HCT116 (cell line): ENCODE results near the gene EEFSEC. TPM values are rescaled to one million over a fixed set of nuclear protein-coding genes. Genes with fewer than 3 reads are reported as not detected.

Source experiments
- ATAC-seq: fragments of 200-7000 bp; cut with Tn5 transposase; 2 replicates; pipeline ENCODE4 v1.9.1; 2020; ENCODE audit warnings: mild to moderate bottlenecking, moderate library complexity
- BruUV-seq: library from RNA; stranded (reverse); fragments of 400-500 nt; replicated peaks from 2 replicates; lab custom pipeline; 2021; lab: Mats Ljungman, UMichigan
- CTCF ChIA-PET: fragments of 300-600 bp; sonication (Branson Sonifier 250); formaldehyde crosslinking; loops from one replicate; lab custom pipeline; 2021; ENCODE audit warnings: antibody characterized with exemption; lab: Charles Lee
- POLR2A ChIA-PET: fragments of 300-600, 350-600 bp; sonication (Branson Sonifier 250); formaldehyde crosslinking; loops from one replicate; lab custom pipeline; 2021; ENCODE audit warnings: antibody characterized with exemption; lab: Charles Lee
- RAD21 ChIA-PET, 2 experiments: fragments of 300-600 bp; sonication (Branson Sonifier 250); formaldehyde crosslinking; loops; one replicate each; lab custom pipeline; 2023; ENCODE audit warnings: low total read pairs in 2 of 2; ENCODE audit not compliant: uncharacterized antibody in 2 of 2, unreplicated experiment in 2 of 2, low non-redundant PET in 1 of 2; lab: Charles Lee
- DNase-seq: peaks from one replicate; pipeline ENCODE4 v3.0.0-alpha.2; 2010; ENCODE audit warnings: low read depth, low spot score
- H2AFZ ChIP-seq: fragments of 200-600 bp; shearing (Covaris generic), sonication (generic); 2 replicates; pipeline ENCODE4 v1.6.1; 2017; ENCODE audit warnings: low read depth, mixed run types, mixed read lengths, antibody characterized with exemption, low read length; ENCODE audit not compliant: poor library complexity, severe bottlenecking
- H3K27ac ChIP-seq: 2 replicates; pipeline ENCODE4 v1.5.1; 2012; ENCODE audit warnings: low read depth, low read length
- H3K27me3 ChIP-seq: fragments of 200-600 bp; sonication (generic); 2 replicates; pipeline ENCODE4 v1.6.1; 2016; ENCODE audit warnings: mixed run types, low read length, mixed read lengths; ENCODE audit not compliant: insufficient read depth
- H3K36me3 ChIP-seq, 2 experiments: fragments of 200-500 bp in 1 of 2; fragments of 200-600 bp in 1 of 2; sonication (Bioruptor generic) in 1 of 2; sonication (generic) in 1 of 2; 2 replicates each; pipeline versions ENCODE4 v1.5.1 to v1.6.1; 2014 to 2016; ENCODE audit warnings: low read length in 2 of 2, inconsistent platforms in 1 of 2, mixed read lengths in 1 of 2, mixed run types in 1 of 2; ENCODE audit not compliant: insufficient read depth in 2 of 2, control insufficient read depth in 1 of 2
- H3K4me1 ChIP-seq, 2 experiments: fragments of 200-600 bp in 1 of 2; sonication (generic) in 1 of 2; 2 replicates each; pipeline versions ENCODE4 v1.5.1 to v1.6.1; 2012 to 2017; ENCODE audit warnings: low read length in 2 of 2, inconsistent platforms in 1 of 2, mild to moderate bottlenecking in 1 of 2, mixed read lengths in 1 of 2, mixed run types in 1 of 2, moderate library complexity in 1 of 2; ENCODE audit not compliant: insufficient read depth in 2 of 2, control insufficient read depth in 1 of 2
- H3K4me2 ChIP-seq: fragments of 200-600 bp; sonication (generic); 2 replicates; pipeline ENCODE4 v1.6.1; 2017; ENCODE audit warnings: mixed run types, low read length, mixed read lengths
- H3K4me3 ChIP-seq, 2 experiments: fragments of 200-600 bp in 1 of 2; sonication (generic) in 1 of 2; replicated peaks in 1 of 2; 2 replicates each; pipeline ENCODE4 v1.5.1; 2011 to 2016; ENCODE audit warnings: low read length in 2 of 2, control low read depth in 1 of 2, low read depth in 1 of 2, mild to moderate bottlenecking in 1 of 2, mixed read lengths in 1 of 2, mixed run types in 1 of 2
- H3K79me2 ChIP-seq: fragments of 200-600 bp; sonication (generic); 2 replicates; pipeline ENCODE4 v1.6.1; 2017; ENCODE audit warnings: mild to moderate bottlenecking, mixed run types, low read length, moderate library complexity, mixed read lengths; ENCODE audit not compliant: insufficient read depth
- H3K9ac ChIP-seq: fragments of 200-600 bp; sonication (generic); 2 replicates; pipeline ENCODE4 v1.6.1; 2016; ENCODE audit warnings: low read length, mixed read lengths
- H3K9me2 ChIP-seq: fragments of 200-600 bp; sonication (generic), shearing (Covaris generic); 2 replicates; pipeline ENCODE4 v1.6.1; 2017; ENCODE audit warnings: mixed run types, mild to moderate bottlenecking, moderate library complexity; ENCODE audit not compliant: insufficient read depth
- H3K9me3 ChIP-seq, 2 experiments: fragments of 200-500 bp in 1 of 2; fragments of 200-600 bp in 1 of 2; sonication (Bioruptor generic) in 1 of 2; sonication (generic) in 1 of 2; 2 replicates each; pipeline ENCODE4 v1.6.1; 2014 to 2017; ENCODE audit warnings: low read length in 2 of 2, mixed read lengths in 2 of 2, inconsistent platforms in 1 of 2, low read depth in 1 of 2, mild to moderate bottlenecking in 1 of 2, mixed run types in 1 of 2, moderate library complexity in 1 of 2; ENCODE audit not compliant: control insufficient read depth in 1 of 2, insufficient read depth in 1 of 2
- H4K20me1 ChIP-seq: fragments of 200-600 bp; sonication (generic), shearing (Covaris generic); 2 replicates; pipeline ENCODE4 v1.6.1; 2017; ENCODE audit warnings: mixed run types, mild to moderate bottlenecking, moderate library complexity; ENCODE audit not compliant: insufficient read depth
- ATF3 ChIP-seq: IDR thresholded peaks from 2 replicates; pipeline ENCODE4 v1.6.1; 2012
- CBX3 ChIP-seq: IDR thresholded peaks from 2 replicates; pipeline ENCODE4 v1.6.1; 2012; ENCODE audit warnings: low read depth
- EGR1 ChIP-seq: IDR thresholded peaks from 2 replicates; pipeline ENCODE4 v1.6.1; 2012; ENCODE audit warnings: low read depth
- ELF1 ChIP-seq: IDR thresholded peaks from 2 replicates; pipeline ENCODE4 v1.6.1; 2012; ENCODE audit warnings: low read depth, borderline replicate concordance
- EZH2 ChIP-seq: fragments of 200-600 bp; sonication (generic); IDR thresholded peaks from 2 replicates; pipeline ENCODE4 v1.6.1; 2017; ENCODE audit warnings: antibody characterized with exemption, mixed run types
- EZH2phosphoT487 ChIP-seq: fragments of 200-600 bp; IDR thresholded peaks from 2 replicates; pipeline ENCODE4 v1.6.1; 2018; ENCODE audit warnings: antibody characterized with exemption, borderline replicate concordance
- FOSL1 ChIP-seq: IDR thresholded peaks from 2 replicates; pipeline ENCODE4 v1.6.1; 2012; ENCODE audit warnings: low read depth
- JUND ChIP-seq: IDR thresholded peaks from 2 replicates; pipeline ENCODE4 v1.6.1; 2012
- POLR2A ChIP-seq: IDR thresholded peaks from 2 replicates; pipeline ENCODE4 v1.7.0; 2011; ENCODE audit warnings: borderline replicate concordance; ENCODE audit not compliant: insufficient read depth, insufficient read length; ENCODE audit errors: extremely low read depth
- POLR2AphosphoS5 ChIP-seq: IDR thresholded peaks from 2 replicates; pipeline ENCODE4 v1.6.1; 2011; ENCODE audit warnings: mild to moderate bottlenecking, low read depth, low read length, moderate library complexity
- RAD21 ChIP-seq: IDR thresholded peaks from 2 replicates; pipeline ENCODE4 v1.6.1; 2012; ENCODE audit warnings: low read depth, mild to moderate bottlenecking
- SIN3A ChIP-seq: IDR thresholded peaks from 2 replicates; pipeline ENCODE4 v1.6.1; 2012; ENCODE audit warnings: low read depth
- SP1 ChIP-seq: IDR thresholded peaks from 2 replicates; pipeline ENCODE4 v1.6.1; 2012; ENCODE audit warnings: low read depth
- SRF ChIP-seq: IDR thresholded peaks from 2 replicates; pipeline ENCODE4 v1.6.1; 2012; ENCODE audit warnings: low read depth
- TCF7L2 ChIP-seq: IDR thresholded peaks from 2 replicates; pipeline ENCODE4 v1.7.0; 2011; ENCODE audit warnings: borderline replicate concordance, inconsistent platforms; ENCODE audit not compliant: insufficient read depth, insufficient read length; ENCODE audit errors: extremely low read depth
- YY1 ChIP-seq: IDR thresholded peaks from 2 replicates; pipeline ENCODE4 v1.6.1; 2011; ENCODE audit warnings: low read length, low read depth, moderate library complexity, mild to moderate bottlenecking; ENCODE audit not compliant: insufficient replicate concordance; ENCODE audit errors: extremely low read depth
- intact Hi-C: fragments of 100-400 bp; cut with micrococcal nuclease; formaldehyde crosslinking; loops from 2 replicates; pipeline ENCODE4 v1.10.0; 2022
- total RNA-seq: library from RNA; stranded (reverse); gene quantifications from one replicate; pipeline ENCODE4 v1.2.1, GENCODE V29; 2021; ENCODE audit not compliant: unreplicated experiment
- TF ChIP-seq, protein P1 (sequence below): IDR thresholded peaks from 2 replicates; pipeline ENCODE4 v1.6.1; 2012; ENCODE audit warnings: low read depth
- TF ChIP-seq, protein P2 (sequence below), 3 experiments: fragments of 200-600 bp in 1 of 3; sonication (generic) in 1 of 3; IDR thresholded peaks in 2 of 3; conservative IDR thresholded peaks in 1 of 3; 2 replicates each; pipeline ENCODE4 v1.5.1; 2012 to 2017; ENCODE audit warnings: low read depth in 2 of 3, low read length in 2 of 3, antibody characterized with exemption in 1 of 3, borderline replicate concordance in 1 of 3, control low read depth in 1 of 3, mild to moderate bottlenecking in 1 of 3, mixed read lengths in 1 of 3, mixed run types in 1 of 3, moderate library complexity in 1 of 3; ENCODE audit not compliant: insufficient read depth in 1 of 3
- TF ChIP-seq, protein P3 (sequence below): IDR thresholded peaks from 2 replicates; pipeline ENCODE4 v1.6.1; 2011; ENCODE audit warnings: mild to moderate bottlenecking, low read length, moderate library complexity; ENCODE audit not compliant: insufficient replicate concordance; ENCODE audit errors: extremely low read depth

Gene EEFSEC
- total RNA-seq, 1 experiment from 2014 or later: 16.1 TPM

GRCh38 chr3:128454310-128454618 is 301.0 kb downstream of the EEFSEC start:
- no peak overlapping the region for H2AFZ ChIP-seq
- no peak overlapping the region for H3K4me2 ChIP-seq
- H3K9me2 ChIP-seq: no peaks in the 10 kb centered on the region
- no peaks in the 10 kb centered on the region for H4K20me1 ChIP-seq
- H3K9ac ChIP-seq: no peak overlapping the region
- no peaks in the 10 kb centered on the region for H3K79me2 ChIP-seq
- POLR2A ChIA-PET: no interaction called here
- RAD21 ChIA-PET: no interaction called here
- H3K9me3 ChIP-seq: no peaks in the 10 kb centered on the region
- no TSS peak for BruUV-seq
- TF ChIP-seq, protein P1, sequence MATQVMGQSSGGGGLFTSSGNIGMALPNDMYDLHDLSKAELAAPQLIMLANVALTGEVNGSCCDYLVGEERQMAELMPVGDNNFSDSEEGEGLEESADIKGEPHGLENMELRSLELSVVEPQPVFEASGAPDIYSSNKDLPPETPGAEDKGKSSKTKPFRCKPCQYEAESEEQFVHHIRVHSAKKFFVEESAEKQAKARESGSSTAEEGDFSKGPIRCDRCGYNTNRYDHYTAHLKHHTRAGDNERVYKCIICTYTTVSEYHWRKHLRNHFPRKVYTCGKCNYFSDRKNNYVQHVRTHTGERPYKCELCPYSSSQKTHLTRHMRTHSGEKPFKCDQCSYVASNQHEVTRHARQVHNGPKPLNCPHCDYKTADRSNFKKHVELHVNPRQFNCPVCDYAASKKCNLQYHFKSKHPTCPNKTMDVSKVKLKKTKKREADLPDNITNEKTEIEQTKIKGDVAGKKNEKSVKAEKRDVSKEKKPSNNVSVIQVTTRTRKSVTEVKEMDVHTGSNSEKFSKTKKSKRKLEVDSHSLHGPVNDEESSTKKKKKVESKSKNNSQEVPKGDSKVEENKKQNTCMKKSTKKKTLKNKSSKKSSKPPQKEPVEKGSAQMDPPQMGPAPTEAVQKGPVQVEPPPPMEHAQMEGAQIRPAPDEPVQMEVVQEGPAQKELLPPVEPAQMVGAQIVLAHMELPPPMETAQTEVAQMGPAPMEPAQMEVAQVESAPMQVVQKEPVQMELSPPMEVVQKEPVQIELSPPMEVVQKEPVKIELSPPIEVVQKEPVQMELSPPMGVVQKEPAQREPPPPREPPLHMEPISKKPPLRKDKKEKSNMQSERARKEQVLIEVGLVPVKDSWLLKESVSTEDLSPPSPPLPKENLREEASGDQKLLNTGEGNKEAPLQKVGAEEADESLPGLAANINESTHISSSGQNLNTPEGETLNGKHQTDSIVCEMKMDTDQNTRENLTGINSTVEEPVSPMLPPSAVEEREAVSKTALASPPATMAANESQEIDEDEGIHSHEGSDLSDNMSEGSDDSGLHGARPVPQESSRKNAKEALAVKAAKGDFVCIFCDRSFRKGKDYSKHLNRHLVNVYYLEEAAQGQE: no peak
- TF ChIP-seq EZH2phosphoT487 (no peak), YY1 (no peak), SP1 (no peak), RAD21 (no peak), CBX3 (no peak), POLR2AphosphoS5 (no peak), EGR1 (no peak), EZH2 (no peak), ATF3 (no peak), SRF (no peak), SIN3A (no peak), FOSL1 (no peak), POLR2A (no peak), JUND (no peak), ELF1 (no peak), TCF7L2 (no peak)
- TF ChIP-seq, protein P2, sequence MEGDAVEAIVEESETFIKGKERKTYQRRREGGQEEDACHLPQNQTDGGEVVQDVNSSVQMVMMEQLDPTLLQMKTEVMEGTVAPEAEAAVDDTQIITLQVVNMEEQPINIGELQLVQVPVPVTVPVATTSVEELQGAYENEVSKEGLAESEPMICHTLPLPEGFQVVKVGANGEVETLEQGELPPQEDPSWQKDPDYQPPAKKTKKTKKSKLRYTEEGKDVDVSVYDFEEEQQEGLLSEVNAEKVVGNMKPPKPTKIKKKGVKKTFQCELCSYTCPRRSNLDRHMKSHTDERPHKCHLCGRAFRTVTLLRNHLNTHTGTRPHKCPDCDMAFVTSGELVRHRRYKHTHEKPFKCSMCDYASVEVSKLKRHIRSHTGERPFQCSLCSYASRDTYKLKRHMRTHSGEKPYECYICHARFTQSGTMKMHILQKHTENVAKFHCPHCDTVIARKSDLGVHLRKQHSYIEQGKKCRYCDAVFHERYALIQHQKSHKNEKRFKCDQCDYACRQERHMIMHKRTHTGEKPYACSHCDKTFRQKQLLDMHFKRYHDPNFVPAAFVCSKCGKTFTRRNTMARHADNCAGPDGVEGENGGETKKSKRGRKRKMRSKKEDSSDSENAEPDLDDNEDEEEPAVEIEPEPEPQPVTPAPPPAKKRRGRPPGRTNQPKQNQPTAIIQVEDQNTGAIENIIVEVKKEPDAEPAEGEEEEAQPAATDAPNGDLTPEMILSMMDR (IDR thresholded peaks at IDR 0.05 in 2 of 3, conservative IDR thresholded peaks at IDR 0.05 in 1 of 3; ENCODE audit: borderline replicate concordance in 1 of 3, insufficient read depth in 1 of 3, low read depth in 2 of 3, low read length in 2 of 3): no peak
- TF ChIP-seq, protein P3, sequence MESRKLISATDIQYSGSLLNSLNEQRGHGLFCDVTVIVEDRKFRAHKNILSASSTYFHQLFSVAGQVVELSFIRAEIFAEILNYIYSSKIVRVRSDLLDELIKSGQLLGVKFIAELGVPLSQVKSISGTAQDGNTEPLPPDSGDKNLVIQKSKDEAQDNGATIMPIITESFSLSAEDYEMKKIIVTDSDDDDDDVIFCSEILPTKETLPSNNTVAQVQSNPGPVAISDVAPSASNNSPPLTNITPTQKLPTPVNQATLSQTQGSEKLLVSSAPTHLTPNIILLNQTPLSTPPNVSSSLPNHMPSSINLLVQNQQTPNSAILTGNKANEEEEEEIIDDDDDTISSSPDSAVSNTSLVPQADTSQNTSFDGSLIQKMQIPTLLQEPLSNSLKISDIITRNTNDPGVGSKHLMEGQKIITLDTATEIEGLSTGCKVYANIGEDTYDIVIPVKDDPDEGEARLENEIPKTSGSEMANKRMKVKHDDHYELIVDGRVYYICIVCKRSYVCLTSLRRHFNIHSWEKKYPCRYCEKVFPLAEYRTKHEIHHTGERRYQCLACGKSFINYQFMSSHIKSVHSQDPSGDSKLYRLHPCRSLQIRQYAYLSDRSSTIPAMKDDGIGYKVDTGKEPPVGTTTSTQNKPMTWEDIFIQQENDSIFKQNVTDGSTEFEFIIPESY: no peak
- TF ChIP-seq, all 23 proteins: peak for 0
- CTCF ChIA-PET: no interaction called here
- H3K36me3 ChIP-seq: no peaks in the 10 kb centered on the region
- intact Hi-C loops: no loop called here
- no peak for ATAC-seq
- peaks cover 20% of the 10 kb centered on the region; the same call in 1 of the 2 replicates for H3K27me3 ChIP-seq
- no peak overlapping the region for H3K4me3 ChIP-seq
- H3K27ac ChIP-seq: no peak overlapping the region
- DNase-seq: no peak
- H3K4me1 ChIP-seq: no peaks in the 10 kb centered on the region
